Measurements from ENCODE around the gene DLL4.

DNA sequence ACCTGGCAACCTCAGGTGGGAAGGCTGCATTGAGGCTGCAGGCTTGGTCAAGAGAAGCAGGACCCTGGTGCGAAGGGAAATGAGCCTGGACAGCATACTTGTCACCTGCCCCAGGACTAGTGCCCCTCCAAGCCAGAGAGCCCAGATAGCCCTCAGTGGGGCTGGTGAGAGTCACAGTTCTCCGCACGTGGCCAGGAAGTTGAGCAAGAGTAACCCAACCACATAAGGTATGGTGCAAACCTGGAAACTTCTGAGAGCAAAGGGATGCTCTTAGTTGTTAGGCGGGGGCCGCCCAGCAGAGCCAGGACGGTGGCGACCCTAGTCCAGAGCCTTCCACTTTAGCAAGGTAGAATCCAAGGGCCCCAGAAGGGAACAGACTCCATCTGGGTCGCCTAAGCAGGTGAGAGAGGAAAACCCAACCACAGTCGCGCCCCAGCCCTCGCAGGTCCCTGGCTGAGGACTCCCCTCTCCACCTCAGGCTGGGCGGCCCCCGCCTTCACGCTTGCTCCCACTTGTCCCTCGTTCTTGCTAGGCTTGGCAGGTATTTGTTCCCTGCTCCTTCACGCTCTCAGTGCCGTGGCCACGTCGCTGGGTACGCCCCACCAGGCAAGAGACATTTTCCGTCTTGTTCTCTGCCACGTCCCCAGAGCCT is 36.0 kb upstream of the DLL4 start:
- TF ChIP-seq POLR2A (IDR thresholded peaks at IDR 0.05), result no peak
- TF ChIP-seq, protein P1, sequence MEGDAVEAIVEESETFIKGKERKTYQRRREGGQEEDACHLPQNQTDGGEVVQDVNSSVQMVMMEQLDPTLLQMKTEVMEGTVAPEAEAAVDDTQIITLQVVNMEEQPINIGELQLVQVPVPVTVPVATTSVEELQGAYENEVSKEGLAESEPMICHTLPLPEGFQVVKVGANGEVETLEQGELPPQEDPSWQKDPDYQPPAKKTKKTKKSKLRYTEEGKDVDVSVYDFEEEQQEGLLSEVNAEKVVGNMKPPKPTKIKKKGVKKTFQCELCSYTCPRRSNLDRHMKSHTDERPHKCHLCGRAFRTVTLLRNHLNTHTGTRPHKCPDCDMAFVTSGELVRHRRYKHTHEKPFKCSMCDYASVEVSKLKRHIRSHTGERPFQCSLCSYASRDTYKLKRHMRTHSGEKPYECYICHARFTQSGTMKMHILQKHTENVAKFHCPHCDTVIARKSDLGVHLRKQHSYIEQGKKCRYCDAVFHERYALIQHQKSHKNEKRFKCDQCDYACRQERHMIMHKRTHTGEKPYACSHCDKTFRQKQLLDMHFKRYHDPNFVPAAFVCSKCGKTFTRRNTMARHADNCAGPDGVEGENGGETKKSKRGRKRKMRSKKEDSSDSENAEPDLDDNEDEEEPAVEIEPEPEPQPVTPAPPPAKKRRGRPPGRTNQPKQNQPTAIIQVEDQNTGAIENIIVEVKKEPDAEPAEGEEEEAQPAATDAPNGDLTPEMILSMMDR (IDR thresholded peaks at IDR 0.05), result no peak

Measured in breast epithelium (tissue), 3 donors.